ENCODE results near the gene TMEM117.
A peak's percentile ranks its signal among the peaks of the same experiment; 100 is the strongest.
"Not testable (repeated sequence)": the region's sequence is repeated elsewhere in the genome, so short reads cannot be mapped to it uniquely, and the experiment has no call there.

Gene TMEM117

GRCh38 chr12:44296624-44297197, 460.8 kb downstream of the TMEM117 start:
- no peak for DNase-seq (ENCODE audit: low spot score)

GRCh38 chr12:44299524-44299923, 463.6 kb downstream of the TMEM117 start:
- no peak for DNase-seq (ENCODE audit: low spot score)

GRCh38 chr12:44307506-44308168, 471.8 kb downstream of the TMEM117 start:
- peak; percentile 17 for DNase-seq (ENCODE audit: low spot score)

GRCh38 chr12:44313188-44313587, 477.3 kb downstream of the TMEM117 start:
- DNase-seq (ENCODE audit: low spot score): no peak

- no peak for DNase-seq (ENCODE audit: low spot score)
Observed at GRCh38 chr12:44314007-44314500, 478.2 kb downstream of the TMEM117 start.

GRCh38 chr12:44317651-44318126, 481.8 kb downstream of the TMEM117 start:
- DNase-seq (ENCODE audit: low spot score): peak; percentile 65

- DNase-seq (ENCODE audit: low spot score): no peak
Observed at GRCh38 chr12:44331269-44331668, 495.4 kb downstream of the TMEM117 start.

GRCh38 chr12:44334347-44334746, 498.5 kb downstream of the TMEM117 start:
- DNase-seq (ENCODE audit: low spot score): no peak

GRCh38 chr12:44335030-44335429, 499.1 kb downstream of the TMEM117 start:
- DNase-seq (ENCODE audit: low spot score): no peak

GRCh38 chr12:44336577-44336976, 500.7 kb downstream of the TMEM117 start:
- DNase-seq (ENCODE audit: low spot score): no peak

GRCh38 chr12:44342371-44342770, 506.5 kb downstream of the TMEM117 start:
- DNase-seq (ENCODE audit: low spot score): no peak

- DNase-seq (ENCODE audit: low spot score): no peak
Observed at GRCh38 chr12:44347145-44347544, 511.3 kb downstream of the TMEM117 start.

GRCh38 chr12:44357494-44357893, 521.6 kb downstream of the TMEM117 start:
- DNase-seq (ENCODE audit: low spot score): no peak

GRCh38 chr12:44358636-44359035, 522.8 kb downstream of the TMEM117 start:
- no peak for DNase-seq (ENCODE audit: low spot score)

- DNase-seq (ENCODE audit: low spot score): no peak
Observed at GRCh38 chr12:44362947-44363346, 527.1 kb downstream of the TMEM117 start.

- no peak for DNase-seq (ENCODE audit: low spot score)
Observed at GRCh38 chr12:44367136-44367535, 531.3 kb downstream of the TMEM117 start.

GRCh38 chr12:44367916-44368315, 532.0 kb downstream of the TMEM117 start:
- no peak for DNase-seq (ENCODE audit: low spot score)

GRCh38 chr12:44369998-44370397, 534.1 kb downstream of the TMEM117 start:
- no peak for DNase-seq (ENCODE audit: low spot score)

- no peak for DNase-seq (ENCODE audit: low spot score)
Observed at GRCh38 chr12:44370982-44371381, 535.1 kb downstream of the TMEM117 start.

- DNase-seq (ENCODE audit: low spot score): no peak
Observed at GRCh38 chr12:44372259-44372658, 536.4 kb downstream of the TMEM117 start.

GRCh38 chr12:44375694-44376093, 539.8 kb downstream of the TMEM117 start:
- DNase-seq (ENCODE audit: low spot score): no peak

GRCh38 chr12:44377443-44378187, 541.7 kb downstream of the TMEM117 start:
- DNase-seq (ENCODE audit: low spot score): no peak

- DNase-seq (ENCODE audit: low spot score): not testable (repeated sequence)
Observed at GRCh38 chr12:44379113-44379512, 543.2 kb downstream of the TMEM117 start.
